HK-2 (cell line): ENCODE measurements around the gene BICD1.
"Not testable (repeated sequence)": the region's sequence is repeated elsewhere in the genome, so short reads cannot be mapped to it uniquely, and the experiment has no call there.

Source experiments
- DNase-seq: peaks from one replicate; pipeline ENCODE4 v3.0.0-alpha.2; 2018; ENCODE audit not compliant: unreplicated experiment

Gene BICD1

DNA sequence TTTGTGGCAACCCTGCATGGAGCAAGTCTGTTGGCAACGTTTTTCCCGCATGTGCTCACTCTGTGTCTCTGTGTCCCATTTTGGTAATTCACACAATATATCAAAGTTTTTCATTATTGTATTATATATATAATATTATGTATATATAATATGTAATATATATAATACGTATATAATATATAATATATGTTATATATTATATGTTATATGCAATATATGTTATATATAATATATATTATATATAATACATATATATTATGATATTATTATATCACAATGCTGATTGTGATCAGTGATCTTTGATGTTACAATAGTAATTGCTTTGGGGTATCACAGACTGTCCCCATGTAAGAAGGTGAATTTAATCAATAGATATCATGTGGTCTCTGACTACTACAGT lies 84.8 kb downstream of the BICD1 start:
- DNase-seq, result no peak

DNA sequence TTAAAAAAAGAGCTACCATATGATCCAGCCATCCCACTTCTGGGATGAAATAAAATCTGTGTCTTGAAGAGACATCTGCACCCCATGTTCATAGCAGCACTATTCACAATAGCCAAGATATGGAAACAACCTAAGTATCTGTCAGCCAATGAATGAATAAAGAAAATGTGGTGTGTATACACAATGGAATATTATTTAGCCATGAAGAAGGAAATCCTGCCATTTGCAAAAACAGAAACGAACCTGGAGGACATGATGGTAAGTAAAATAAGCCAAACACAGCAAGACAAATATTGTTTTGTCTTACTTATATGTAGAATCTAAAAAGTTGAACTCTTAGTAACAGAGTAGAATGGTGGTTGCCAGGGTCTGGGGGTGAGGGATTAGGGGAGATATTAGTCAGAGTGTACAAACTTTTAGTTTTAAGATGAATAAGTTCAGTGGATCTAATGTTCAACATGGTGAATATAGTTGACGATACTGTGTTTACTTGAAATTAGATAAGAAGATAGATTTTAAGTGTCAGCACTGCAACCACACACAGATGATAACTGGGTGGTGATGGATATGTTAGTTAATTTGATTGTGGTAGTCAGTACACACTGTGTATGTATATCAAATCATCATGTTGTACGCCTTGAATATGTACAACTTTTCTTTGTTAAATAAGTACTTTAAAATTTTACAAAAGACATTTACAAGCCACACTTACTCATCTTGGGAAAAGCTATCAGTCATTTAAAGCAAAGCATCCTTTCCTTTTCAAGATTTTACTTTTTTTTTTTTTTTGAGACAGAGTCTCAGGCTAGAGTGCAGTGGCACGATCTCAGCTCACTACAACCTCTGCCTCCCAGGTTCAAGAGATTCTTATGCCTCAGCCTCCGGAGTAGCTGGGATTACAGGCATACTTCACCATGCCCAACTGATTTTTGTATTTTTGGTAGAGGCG lies 89.9 kb downstream of the BICD1 start:
- DNase-seq, result no peak

DNA sequence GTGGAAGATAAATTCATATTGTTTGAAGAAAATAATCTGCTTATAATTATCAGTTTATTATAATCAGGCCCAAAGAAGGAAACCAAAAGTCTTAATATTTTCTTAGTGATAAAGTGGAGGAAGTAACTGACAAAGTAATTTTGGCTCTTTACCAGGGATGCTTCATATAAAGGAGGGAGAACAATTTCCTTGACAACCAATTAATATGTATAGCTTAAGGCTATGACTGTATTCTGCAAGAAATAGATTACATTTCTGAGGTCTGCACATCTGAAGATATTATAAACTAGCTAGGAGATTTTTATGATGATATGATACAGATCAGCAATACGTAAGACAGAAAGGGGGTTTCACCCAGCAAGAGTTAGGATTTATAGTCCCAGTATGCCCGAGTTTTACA lies 90.8 kb downstream of the BICD1 start:
- no peak for DNase-seq

DNA sequence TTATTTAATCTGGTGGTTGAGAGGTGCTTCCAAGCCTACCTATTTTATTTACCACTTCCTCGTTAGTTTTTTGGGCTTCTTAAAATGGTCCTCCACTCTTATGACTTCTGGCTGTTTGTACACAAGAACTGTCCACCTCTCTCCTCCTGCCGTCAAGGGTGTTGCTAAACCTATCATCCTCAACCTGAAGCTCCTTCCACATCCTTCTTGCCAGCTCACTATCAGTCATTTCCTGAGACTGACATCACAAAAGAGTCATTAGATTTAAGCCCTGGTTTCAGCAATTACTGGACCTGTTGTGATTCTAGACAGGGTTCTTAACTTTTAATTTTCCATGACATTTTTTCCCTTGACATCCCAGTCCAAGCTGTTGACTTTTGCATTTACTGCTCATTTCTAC lies 91.9 kb downstream of the BICD1 start:
- DNase-seq, result no peak

DNA sequence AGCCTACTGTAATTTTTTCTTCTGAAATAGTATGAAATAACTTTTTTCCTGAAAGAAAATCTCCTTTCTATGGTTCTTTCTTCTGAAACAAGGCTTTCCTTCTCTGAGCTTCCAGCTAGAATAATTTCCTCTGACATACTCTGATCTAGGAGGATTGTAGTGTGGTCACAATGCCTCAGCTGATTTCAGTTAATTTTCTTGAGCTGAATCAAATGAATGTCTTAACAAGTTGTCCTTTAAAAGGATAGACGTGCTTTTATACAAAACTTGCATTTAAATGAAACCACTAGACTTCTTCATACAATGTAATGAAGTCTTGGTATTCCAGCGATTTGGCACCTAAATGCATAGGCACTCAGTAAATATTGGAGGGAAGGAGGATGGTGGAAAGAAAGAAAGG lies 94.4 kb downstream of the BICD1 start:
- no peak for DNase-seq

DNA sequence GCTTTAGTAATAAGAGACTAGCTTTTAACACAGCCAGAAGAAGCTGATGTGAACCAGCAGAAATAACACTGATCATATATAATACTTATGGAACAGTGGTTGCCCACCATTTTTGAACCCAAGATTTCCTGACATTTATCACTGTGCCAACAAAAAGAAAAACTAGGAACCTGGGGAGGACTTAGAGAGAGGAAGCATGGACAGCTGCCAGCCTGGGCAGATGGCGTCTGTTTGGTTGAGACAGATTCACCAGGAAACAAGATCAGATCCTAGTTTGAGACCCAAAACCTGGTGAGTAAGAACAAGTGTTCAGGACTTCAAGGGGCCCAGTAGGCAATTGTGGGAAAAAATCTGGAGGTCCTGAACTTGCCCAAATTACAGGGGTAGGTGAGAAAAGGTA lies 95.3 kb downstream of the BICD1 start:
- no peak for DNase-seq

DNA sequence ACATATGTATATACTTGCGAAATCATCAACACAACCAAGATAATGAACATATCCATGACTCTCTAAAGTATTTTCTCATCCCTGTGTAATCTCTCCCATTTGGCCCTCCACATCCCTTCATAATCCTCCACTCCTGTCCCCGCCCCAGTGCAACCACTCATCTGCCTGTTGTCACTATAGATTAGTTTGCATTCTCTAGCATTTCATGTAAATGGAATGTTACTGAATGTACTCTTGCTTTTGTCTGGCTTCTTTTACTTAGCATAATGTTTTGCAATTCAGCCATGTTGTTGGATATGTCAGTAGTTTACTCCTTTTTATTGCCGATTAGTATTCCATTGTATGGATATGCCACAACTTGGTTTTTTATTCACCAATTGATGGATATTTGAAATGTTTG lies 99.1 kb downstream of the BICD1 start:
- DNase-seq, result no peak

DNA sequence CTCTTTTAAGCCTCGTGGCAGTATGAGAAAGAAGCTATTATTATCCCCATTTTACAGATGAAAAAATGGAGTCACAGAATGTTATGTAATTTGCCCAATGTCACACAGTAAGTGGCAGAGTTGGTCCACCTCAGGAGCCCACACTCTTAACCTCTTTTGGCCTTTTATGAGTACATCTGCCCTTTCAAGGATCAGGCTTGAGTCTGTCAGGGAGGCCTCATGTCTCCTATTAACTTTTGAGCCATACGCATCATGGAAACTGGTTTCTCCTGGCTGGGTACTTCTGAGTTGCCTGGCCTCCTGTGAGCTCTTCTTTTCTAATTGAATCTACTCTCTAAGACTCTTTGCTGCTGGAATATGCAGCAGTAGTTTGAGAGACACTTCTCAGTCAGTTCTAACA lies 101.7 kb downstream of the BICD1 start:
- DNase-seq, result no peak

DNA sequence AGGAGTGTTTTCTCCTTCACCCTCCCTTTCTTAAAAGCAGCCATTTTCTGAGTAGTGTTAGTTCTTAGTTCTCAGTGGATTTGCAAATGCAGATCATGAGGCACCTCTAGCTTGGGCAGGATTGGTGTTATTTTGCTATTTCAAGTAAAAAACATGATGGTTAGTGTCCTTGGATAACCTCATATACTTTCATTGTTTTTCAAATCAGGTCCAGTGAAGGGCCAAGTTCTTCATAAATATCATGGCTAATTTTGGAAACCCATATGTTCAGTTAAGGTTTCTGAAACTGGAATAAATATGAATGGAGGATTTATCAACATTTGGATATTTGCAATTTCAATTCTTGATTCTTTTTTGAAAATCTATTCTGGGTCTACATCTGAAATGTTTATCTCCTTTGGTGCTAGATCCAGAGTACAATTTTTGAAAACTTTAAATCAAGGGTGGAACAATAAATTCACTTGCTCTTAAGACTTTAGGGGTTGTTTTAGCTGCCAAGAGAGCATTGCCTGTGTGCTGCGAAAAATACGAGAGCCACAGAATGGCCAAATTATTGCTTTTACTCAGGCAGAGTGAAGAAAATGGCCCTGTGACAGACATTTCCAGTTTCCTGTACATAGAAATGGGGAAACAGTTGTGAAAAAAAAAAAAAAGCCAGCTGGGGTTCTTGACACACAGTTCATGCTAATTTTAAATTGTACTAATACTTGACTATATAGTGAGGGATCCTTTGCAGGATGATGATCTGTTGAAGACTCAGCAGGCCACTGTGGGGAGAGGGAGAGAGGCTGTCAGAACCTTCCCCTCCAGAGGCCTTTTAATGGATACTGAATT lies 104.6 kb downstream of the BICD1 start:
- DNase-seq, result no peak

DNA sequence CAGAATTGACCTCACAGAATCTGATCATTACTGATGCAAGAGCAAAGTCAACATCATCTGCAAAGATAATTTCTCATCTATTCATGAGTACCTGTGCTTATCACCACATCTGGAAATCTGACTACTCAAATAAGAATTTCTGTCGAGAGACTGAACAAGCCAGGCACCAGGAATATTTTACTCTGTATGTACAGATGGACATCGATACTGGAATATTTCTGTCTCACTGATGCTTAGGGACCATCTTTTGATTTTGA lies 105.2 kb downstream of the BICD1 start:
- DNase-seq, result no peak

DNA sequence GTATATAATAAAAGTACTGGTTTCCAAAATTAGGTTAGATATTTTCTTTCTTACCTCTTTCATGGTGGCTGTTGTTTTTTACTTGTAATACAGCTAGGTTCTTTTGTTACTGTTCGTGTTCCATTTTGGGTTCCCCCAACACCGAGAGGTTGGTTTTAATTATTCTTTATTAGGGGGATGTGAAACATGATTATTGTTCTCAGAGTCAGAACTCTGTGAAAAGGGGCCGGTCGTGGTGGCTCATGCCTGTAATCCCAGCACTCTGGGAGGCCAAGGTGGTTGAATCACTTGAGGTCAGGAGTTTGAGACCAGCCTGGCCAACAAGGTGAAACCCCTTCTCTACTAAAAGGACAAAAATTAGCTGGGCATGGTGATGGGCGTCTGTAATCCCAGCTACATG lies 108.1 kb downstream of the BICD1 start:
- DNase-seq, result no peak

DNA sequence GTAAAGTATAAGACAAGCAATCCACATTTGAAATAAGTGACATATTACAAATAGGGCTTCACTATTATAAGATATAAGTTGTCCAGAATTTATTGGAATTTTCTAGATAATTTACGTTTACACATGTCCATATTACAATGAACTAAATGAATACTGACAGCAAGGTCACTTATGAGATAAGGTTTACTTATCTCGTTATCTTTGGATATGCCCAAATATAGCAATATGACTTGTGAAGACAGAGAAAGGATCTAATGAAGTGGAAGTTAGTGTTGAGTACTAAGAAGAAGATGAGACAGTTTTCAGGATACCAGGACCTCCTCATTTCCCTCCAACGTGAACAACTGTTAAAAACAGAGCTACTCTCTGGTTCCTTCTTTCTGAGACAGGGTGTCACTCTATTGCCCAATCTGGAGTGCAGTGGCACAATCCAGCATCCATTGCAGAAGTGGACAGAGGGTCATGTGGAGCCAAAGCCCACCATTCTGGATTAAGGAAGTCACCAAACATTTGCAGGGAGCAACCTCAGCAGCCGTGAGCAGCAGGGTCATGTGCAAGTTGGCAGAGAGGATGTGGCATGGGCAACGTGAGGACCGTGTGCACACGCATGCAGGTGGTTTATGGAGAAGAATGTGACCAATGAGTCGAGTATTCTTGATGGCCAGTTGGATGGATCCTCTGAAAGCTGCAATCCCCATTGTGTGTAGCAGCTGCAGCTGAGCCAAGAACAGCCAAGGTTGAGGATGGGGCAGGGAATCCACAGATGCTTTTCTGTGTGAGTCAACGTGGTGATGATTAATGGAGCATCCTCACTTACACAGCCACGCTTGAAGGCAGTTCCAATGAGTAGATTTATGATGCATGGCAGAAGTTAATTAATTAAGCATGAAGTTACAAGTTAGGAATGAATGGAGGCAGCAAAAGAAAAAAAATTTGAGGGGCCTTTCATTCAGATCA lies 111.0 kb downstream of the BICD1 start:
- DNase-seq, result peak; percentile 81

DNA sequence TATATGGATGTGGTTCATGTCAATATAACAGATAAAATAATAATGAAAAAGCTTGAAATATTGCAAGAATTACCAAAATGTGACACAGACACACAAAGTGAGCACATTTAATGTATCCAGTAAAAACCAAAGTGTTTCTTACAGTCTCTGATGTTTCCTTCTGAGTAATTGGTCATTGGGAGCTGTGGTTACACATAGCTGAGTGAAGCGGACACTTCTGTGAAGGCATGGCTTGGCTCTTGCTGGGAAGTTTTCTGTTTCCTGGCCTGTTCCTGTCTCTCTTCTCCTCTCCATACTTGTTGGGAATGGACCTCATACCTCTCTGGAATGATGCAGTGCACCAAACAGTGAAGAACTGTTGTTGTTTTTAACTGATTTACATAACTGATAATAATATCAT lies 117.3 kb downstream of the BICD1 start:
- DNase-seq, result no peak

DNA sequence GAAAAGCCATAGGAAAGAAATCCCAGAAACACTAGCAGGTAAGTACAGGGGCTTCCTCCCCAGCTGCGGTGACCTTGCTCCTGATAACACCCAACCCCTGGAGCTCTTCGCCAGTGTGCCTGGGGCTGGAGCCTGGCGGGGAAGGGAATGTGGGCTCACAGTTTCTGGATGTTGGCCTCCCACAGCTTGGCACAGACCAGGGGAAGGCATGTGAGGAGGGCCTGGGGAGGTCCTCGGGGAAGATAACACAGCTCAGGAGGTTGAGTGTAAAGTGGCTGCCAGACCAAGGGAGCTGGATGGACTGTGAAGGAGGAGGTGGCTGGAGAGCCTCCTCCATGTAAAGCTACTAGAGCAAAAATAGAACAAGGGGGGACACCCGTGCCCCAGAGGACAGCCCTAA lies 120.1 kb downstream of the BICD1 start:
- no peak for DNase-seq

DNA sequence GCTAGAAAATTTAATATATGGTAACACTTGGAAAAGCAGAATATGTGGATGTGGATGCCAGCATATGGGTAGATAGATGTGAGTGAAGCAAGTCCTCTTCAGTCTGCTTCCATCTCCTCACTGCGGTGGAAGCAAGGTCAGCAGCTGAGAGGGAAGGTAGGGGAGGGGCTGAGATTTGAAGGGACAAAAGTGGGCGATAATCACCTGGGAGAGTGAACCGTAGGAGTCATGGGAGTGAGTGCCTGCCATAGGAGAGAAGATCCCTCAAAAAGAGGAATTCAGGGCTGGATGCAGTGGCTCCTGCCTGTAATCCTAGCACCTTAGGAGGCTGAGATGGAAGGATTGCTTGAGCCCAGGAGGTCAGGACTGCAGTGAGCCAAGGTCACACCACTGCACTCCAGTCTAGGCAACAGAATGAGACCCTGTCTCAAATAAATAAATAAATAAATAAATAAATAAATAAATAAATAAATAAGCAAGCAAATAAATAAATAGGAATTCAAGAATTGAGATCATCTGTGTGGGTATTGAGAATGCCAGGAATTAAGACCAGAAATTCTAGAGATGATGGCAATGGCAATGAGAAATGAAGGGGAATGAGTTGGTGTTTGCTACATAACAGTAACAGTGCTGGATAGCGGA lies 123.4 kb downstream of the BICD1 start:
- DNase-seq, result no peak

DNA sequence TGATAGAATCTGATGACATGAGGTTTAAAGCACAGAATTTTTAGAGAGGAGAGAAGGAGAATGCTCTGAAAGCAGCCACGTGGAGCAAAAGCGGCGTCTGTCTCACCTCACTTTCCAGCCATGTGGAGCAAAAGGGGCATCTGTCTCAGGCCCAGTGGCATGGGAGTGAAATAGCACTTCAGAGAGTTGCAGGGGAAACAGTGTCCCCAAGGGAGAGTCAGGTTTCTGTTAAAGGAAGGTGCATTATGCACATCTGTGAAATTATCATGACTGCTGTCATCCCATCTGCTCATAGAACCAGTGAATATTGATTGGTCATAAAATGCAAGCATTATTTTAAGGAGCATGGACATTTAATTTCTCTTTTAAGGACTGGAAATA lies 124.0 kb downstream of the BICD1 start:
- no peak for DNase-seq

DNA sequence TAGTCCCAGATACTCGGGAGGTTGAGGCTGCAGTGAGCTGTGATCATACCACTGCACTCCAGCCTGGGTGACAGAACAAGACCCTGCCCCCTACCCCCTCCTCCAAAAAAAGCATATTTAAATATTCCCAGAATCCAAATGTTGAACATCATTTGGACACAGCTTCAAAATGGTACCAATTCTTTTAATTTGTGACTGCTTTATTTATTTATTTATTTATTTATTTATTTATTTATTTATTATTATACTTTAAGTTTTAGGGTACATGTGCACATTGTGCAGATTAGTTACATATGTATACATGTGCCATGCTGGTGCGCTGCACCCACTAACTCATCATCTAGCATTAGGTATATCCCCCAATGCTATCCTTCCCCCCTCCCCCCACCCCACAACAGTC lies 124.7 kb downstream of the BICD1 start:
- DNase-seq, result not testable (repeated sequence)

DNA sequence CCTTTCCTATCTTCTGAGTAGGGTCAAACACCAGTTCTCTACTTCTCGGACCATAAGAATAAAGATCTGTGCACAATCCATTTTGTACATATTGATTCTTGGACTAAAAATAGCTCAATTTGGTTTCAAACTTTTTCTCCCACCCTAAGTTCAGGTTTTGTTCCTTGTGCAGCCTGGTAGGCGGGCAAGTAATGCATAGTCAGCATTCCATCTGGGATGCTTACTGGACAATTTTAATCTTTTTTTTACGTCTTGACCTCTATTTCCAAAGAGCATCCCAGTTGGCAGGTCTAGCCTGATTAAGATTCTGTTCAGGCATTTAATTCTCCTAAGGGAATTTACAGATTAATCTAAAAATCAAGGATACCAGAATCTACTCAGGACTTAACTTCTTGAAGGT lies 126.9 kb downstream of the BICD1 start:
- no peak for DNase-seq

DNA sequence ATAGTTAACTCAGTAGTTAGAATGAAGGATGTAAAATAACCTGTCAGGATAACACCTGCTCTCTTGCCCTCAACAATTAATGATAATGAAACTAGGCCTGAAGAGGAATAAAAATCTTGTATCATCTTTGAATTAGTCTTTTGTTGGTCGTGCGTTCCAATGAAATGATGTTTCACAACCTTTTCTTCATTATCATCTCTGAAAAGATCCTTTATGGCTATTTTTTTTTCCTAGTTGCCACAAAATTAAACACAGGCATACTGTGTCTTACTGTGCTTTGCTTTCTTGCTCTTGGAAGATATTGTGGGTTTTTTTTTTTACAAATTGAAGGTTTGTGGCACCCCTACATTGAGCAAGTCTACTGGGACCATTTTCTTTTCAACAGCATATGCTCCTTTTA lies 128.6 kb downstream of the BICD1 start:
- DNase-seq, result no peak

DNA sequence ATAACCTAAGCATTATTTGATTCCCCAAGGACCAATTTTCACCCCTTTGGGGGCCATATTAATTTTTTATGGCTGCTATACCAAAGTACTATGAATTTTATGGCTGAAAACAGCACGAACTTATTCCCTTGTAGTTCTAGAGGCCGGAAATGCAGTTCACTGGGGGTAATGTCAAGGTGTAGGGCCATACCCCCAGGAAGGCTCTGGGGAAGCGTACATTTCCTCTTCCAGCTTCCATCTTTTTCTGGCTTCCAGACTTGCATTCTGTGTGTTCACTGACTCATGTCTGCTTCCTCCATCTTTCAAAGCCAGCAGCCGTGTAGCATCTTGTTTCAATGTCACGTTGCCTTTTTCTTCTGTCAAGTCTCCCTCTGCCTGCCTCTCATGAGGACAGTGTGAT lies 133.5 kb downstream of the BICD1 start:
- DNase-seq, result no peak

DNA sequence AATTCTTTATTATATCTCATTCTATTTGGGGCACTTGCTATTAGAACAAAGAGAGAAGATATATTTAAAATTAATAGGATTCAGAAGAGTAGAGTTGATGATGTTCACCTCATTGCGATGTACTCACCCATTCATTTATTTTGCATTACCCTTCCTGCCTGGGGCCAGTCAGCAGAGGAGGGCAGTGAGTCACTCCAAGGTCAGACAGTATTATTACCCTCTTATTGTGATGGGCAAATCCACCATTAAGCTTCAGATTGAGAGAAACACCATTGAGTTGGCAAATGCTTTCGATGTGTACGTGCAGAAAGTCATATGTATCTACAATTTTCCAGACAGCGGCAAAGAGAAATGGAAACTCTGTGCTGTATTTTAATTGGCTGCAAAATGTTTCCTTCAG lies 134.2 kb downstream of the BICD1 start:
- DNase-seq, result no peak

DNA sequence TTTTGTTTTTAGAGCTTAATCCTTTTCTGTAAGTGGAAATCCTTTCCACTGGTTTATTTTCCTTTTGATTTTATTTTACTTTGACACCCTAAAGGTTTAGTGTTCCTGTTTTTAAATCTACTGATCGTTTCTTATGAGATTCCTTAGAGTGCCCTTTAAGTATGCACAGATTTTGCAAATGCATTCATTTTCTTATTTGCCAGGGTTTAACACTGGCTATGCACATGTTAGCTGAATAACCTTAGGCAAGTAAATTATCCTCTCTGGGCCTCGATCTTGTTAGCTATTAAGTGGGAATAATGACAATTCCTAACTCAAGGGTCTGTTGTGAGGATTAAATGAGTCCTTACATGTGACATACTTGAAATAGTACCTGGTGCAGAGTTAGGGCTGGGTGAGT lies 136.0 kb downstream of the BICD1 start:
- DNase-seq, result no peak
